GM23338 (cell line): ENCODE measurements around the gene CEND1. TPM values are rescaled to one million over a fixed set of nuclear protein-coding genes. Genes with fewer than 3 reads are reported as not detected.
A peak's percentile ranks its signal among the peaks of the same experiment; 100 is the strongest.

Experiments
- ATAC-seq: fragments of 200-7000 bp; cut with Tn5 transposase; 3 replicates; pipeline ENCODE4 v1.9.1; 2020
- DNase-seq: peaks from one replicate; pipeline ENCODE4 v3.0.0-alpha.2; 2015; ENCODE audit warnings: low spot score
- H2AFZ ChIP-seq: fragments of 200-600 bp; sonication (generic); 2 replicates; pipeline ENCODE4 v1.8.0; 2016; ENCODE audit warnings: antibody characterized with exemption, mild to moderate bottlenecking, moderate library complexity
- H3F3A ChIP-seq: fragments of 200-600 bp; sonication (generic); replicated peaks from 2 replicates; pipeline ENCODE4 v1.8.0; 2017; ENCODE audit warnings: antibody characterized with exemption, mixed run types, low read depth
- H3K27ac ChIP-seq: fragments of 200-600 bp; sonication (generic); 2 replicates; pipeline ENCODE4 v1.6.1; 2016; ENCODE audit warnings: low read depth
- H3K27me3 ChIP-seq: fragments of 200-600 bp; sonication (generic); 2 replicates; pipeline ENCODE4 v1.8.0; 2016; ENCODE audit warnings: mild to moderate bottlenecking, mixed run types, moderate library complexity; ENCODE audit not compliant: insufficient read depth
- H3K36me3 ChIP-seq: fragments of 200-600 bp; sonication (generic); 2 replicates; pipeline ENCODE4 v1.8.0; 2016; ENCODE audit warnings: mild to moderate bottlenecking; ENCODE audit not compliant: insufficient read depth
- H3K4me1 ChIP-seq: fragments of 200-600 bp; sonication (generic); 2 replicates; pipeline ENCODE4 v1.8.0; 2016; ENCODE audit warnings: mild to moderate bottlenecking, moderate library complexity; ENCODE audit not compliant: insufficient read depth
- H3K4me2 ChIP-seq: fragments of 200-600 bp; sonication (generic); 2 replicates; pipeline ENCODE4 v1.7.1; 2017; ENCODE audit warnings: mixed run types
- H3K4me3 ChIP-seq: fragments of 200-600 bp; sonication (generic); 2 replicates; pipeline ENCODE4 v1.6.1; 2016; ENCODE audit warnings: mixed run types
- H3K79me2 ChIP-seq: fragments of 200-600 bp; sonication (generic); replicated peaks from 2 replicates; pipeline ENCODE4 v1.8.0; 2017; ENCODE audit warnings: mild to moderate bottlenecking; ENCODE audit not compliant: insufficient read depth
- H3K9me2 ChIP-seq: fragments of 200-600 bp; sonication (generic); 2 replicates; pipeline ENCODE4 v1.8.0; 2017; ENCODE audit not compliant: insufficient read depth
- H4K20me1 ChIP-seq: fragments of 200-600 bp; sonication (generic); replicated peaks from 2 replicates; pipeline ENCODE4 v1.8.0; 2017; ENCODE audit warnings: mild to moderate bottlenecking; ENCODE audit not compliant: insufficient read depth
- H3K27ac Mint-ChIP-seq: 2 replicates; pipeline ENCODE4 v1.8.0; 2020; ENCODE audit warnings: inconsistent platforms, mild to moderate bottlenecking, moderate library complexity, mixed read lengths
- H3K27me3 Mint-ChIP-seq: 3 replicates; pipeline ENCODE4 v1.8.0; 2022; ENCODE audit warnings: low read depth, mild to moderate bottlenecking, moderate library complexity, mixed read lengths, inconsistent platforms; ENCODE audit not compliant: insufficient read depth, poor library complexity
- H3K36me3 Mint-ChIP-seq: 3 replicates; pipeline ENCODE4 v1.8.0; 2021; ENCODE audit warnings: low read depth, mild to moderate bottlenecking, inconsistent platforms, moderate library complexity, mixed read lengths
- H3K4me1 Mint-ChIP-seq: 3 replicates; pipeline ENCODE4 v1.8.0; 2020; ENCODE audit warnings: mild to moderate bottlenecking, inconsistent platforms, mixed read lengths
- H3K4me3 Mint-ChIP-seq: 3 replicates; pipeline ENCODE4 v1.8.0; 2021; ENCODE audit warnings: moderate library complexity, mild to moderate bottlenecking, inconsistent platforms, mixed read lengths
- H3K9me3 Mint-ChIP-seq: 3 replicates; pipeline ENCODE4 v1.8.0; 2020; ENCODE audit warnings: moderate library complexity, mild to moderate bottlenecking, inconsistent platforms, mixed read lengths
- CREB1 ChIP-seq: fragments of 250-450 bp; sonication (Bioruptor Pico); IDR thresholded peaks from 2 replicates; pipeline ENCODE4 v1.5.0; 2020; ENCODE audit warnings: low read depth, mild to moderate bottlenecking, moderate library complexity
- CTCF ChIP-seq, 2 experiments: fragments of 200-600 bp in 1 of 2; sonication (generic) in 1 of 2; conservative IDR thresholded peaks; 2 replicates each; pipeline versions ENCODE4 v1.5.1 to v1.6.1; 2016 to 2017; ENCODE audit warnings: antibody characterized with exemption in 2 of 2, low read depth in 2 of 2, mild to moderate bottlenecking in 2 of 2, moderate library complexity in 1 of 2
- ETS1 ChIP-seq: IDR thresholded peaks from 2 replicates; pipeline ENCODE4 v1.6.1; 2016; ENCODE audit warnings: antibody characterized with exemption
- EZH2 ChIP-seq: fragments of 200-600 bp; sonication (generic); IDR thresholded peaks from one replicate; pipeline ENCODE4 v1.8.0; 2017; ENCODE audit warnings: antibody characterized with exemption, mild to moderate bottlenecking, low read depth; ENCODE audit not compliant: unreplicated experiment
- EZH2phosphoT487 ChIP-seq: fragments of 200-600 bp; sonication (generic); IDR thresholded peaks from one replicate; pipeline ENCODE4 v1.8.1; 2018; ENCODE audit warnings: antibody characterized with exemption; ENCODE audit not compliant: unreplicated experiment
- JUNB ChIP-seq: IDR thresholded peaks from one replicate; pipeline ENCODE4 v1.6.1; 2016; ENCODE audit warnings: antibody characterized with exemption; ENCODE audit not compliant: unreplicated experiment
- POLR2AphosphoS5 ChIP-seq: IDR thresholded peaks from 2 replicates; pipeline ENCODE4 v1.6.1; 2016; ENCODE audit warnings: antibody characterized with exemption, low read depth
- REST ChIP-seq: IDR thresholded peaks from one replicate; pipeline ENCODE4 v1.6.1; 2018; ENCODE audit warnings: antibody characterized with exemption; ENCODE audit not compliant: unreplicated experiment
- STAT1 ChIP-seq: IDR thresholded peaks from one replicate; pipeline ENCODE4 v1.6.1; 2016; ENCODE audit warnings: antibody characterized with exemption; ENCODE audit not compliant: unreplicated experiment
- ZNF114 ChIP-seq: fragments of 250-450 bp; sonication (Bioruptor Pico); IDR thresholded peaks from 2 replicates; pipeline ENCODE4 v1.5.0; 2020; ENCODE audit warnings: mild to moderate bottlenecking, moderate library complexity
- ZNF331 ChIP-seq: fragments of 250-450 bp; sonication (Bioruptor Pico); IDR thresholded peaks from 2 replicates; pipeline ENCODE4 v1.5.0; 2020; ENCODE audit warnings: low read depth, mild to moderate bottlenecking, moderate library complexity
- polyA plus RNA-seq: library from polyadenylated mRNA; unstranded; fragments of >200 nt; fragmentation: Nextera tagmentation; extraction: Ambion mirVana; gene quantifications from 2 replicates; pipeline ENCODE4 v1.2.1, GENCODE V29; 2016
- total RNA-seq: library from RNA; depleted of rRNA; stranded (reverse); fragments of >200 nt; shearing (Covaris generic); gene quantifications from 2 replicates; pipeline ENCODE4 v1.2.3, GENCODE V29; 2014

The CEND1 gene
- total and polyA plus RNA-seq, 2 experiments from 2014 or later, result 4.8 to 5.5 TPM

- TF ChIP-seq CTCF (conservative IDR thresholded peaks at IDR 0.05; ENCODE audit: low read depth in 2 of 2), result no peak
- TF ChIP-seq STAT1, result no peak
- no peak for TF ChIP-seq JUNB
Observed at GRCh38 chr11:813072-813455, 23.2 kb upstream of the CEND1 start (continued).

- peaks cover 50% of the 10 kb centered on the region for H3F3A ChIP-seq
- Mint-ChIP-seq H3K36me3 (peaks cover 46% of the 10 kb centered on the region), H3K27me3 (peaks cover 39% of the 10 kb centered on the region), H3K4me1 (peaks cover 21% of the 10 kb centered on the region), H3K9me3 (peaks cover 5% of the 10 kb centered on the region; the same call in 1 of the 3 replicates), H3K4me3 (peak overlapping the region; percentile 94), H3K27ac (0 out of 2 replicates have a peak overlapping the region, but pooled peaks have one; percentile 36)
- H3K79me2 ChIP-seq, result peaks cover 37% of the 10 kb centered on the region
- no peak overlapping the region for H3K4me2 ChIP-seq
- H2AFZ ChIP-seq, result no peak overlapping the region
- no peaks in the 10 kb centered on the region for H3K9me2 ChIP-seq
- H4K20me1 ChIP-seq, result peaks cover 20% of the 10 kb centered on the region
- peaks cover 13% of the 10 kb centered on the region for H3K4me1 ChIP-seq
- H3K27me3 ChIP-seq, result no peaks in the 10 kb centered on the region
- peak overlapping the region; percentile 94; the same call in 1 of the 2 replicates for H3K27ac ChIP-seq
- H3K4me3 ChIP-seq, result no peak overlapping the region
- peaks cover 22% of the 10 kb centered on the region for H3K36me3 ChIP-seq
- ATAC-seq (no peak), DNase-seq (no peak)
- TF ChIP-seq EZH2 (no peak), ZNF331 (CRISPR knock-in tag) (no peak), CTCF (conservative IDR thresholded peaks at IDR 0.05; ENCODE audit: low read depth in 2 of 2) (no peak), ZNF114 (CRISPR knock-in tag) (no peak), REST (no peak), CREB1 (no peak), EZH2phosphoT487 (no peak), POLR2AphosphoS5 (no peak), ETS1 (no peak), STAT1 (no peak)
Observed at GRCh38 chr11:812390-812789, 22.5 kb upstream of the CEND1 start.
